ENCODE measurements around the gene B3GLCT.

GRCh38 chr13:31356991-31357390, 157.2 kb downstream of the B3GLCT start:
- TF ChIP-seq CTCF (conservative IDR thresholded peaks at IDR 0.05; ENCODE audit: low read depth, low read length) (no peak), EZH2phosphoT487 (IDR thresholded peaks at IDR 0.05; ENCODE audit: borderline replicate concordance, low read length) (no peak), EZH2 (IDR thresholded peaks at IDR 0.05; ENCODE audit: low read length, unreplicated experiment) (no peak)

All from PC-3 (cell line).